Adrenal gland (tissue), 5 donors: ENCODE results near the gene LETMD1.

ENCODE experiments used
- CTCF ChIP-seq, 6 experiments: fragments of 450-650 bp in 4 of 6; fragments of 200-600 bp in 2 of 6; sonication (generic) in 1 of 6; IDR thresholded peaks; 1 replicate in 5 of 6; 2 replicates in 1 of 6; pipeline versions ENCODE4 v1.5.1 to v1.8.0; 2016 to 2021; ENCODE audit warnings: antibody characterized with exemption in 6 of 6, mild to moderate bottlenecking in 2 of 6, moderate library complexity in 1 of 6
- POLR2A ChIP-seq, 2 donors: fragments of 450-650 bp; IDR thresholded peaks; one replicate each; pipeline ENCODE4 v1.6.1; 2017; ENCODE audit warnings: antibody characterized with exemption in 2 of 2, mild to moderate bottlenecking in 2 of 2, moderate library complexity in 1 of 2
- donor health status: DM: no; HTN: no; CAD: no.

GRCh38 chr12:51056242-51056641, 8.1 kb downstream of the LETMD1 start:
- TF ChIP-seq CTCF (IDR thresholded peaks at IDR 0.05) (no peak), POLR2A (IDR thresholded peaks at IDR 0.05) (no peak)
